Vagina (tissue), 2 donors: Measurements from ENCODE around the gene ATP4B. TPM values are rescaled to one million over a fixed set of nuclear protein-coding genes. Genes with fewer than 3 reads are reported as not detected.

Experiments used
- DNase-seq, 2 donors: peaks; one replicate each; pipeline ENCODE4 v3.0.0-alpha.2; 2017; ENCODE audit errors: extremely low spot score in 2 of 2
- H3K27ac ChIP-seq: fragments of 200-600 bp; sonication (generic); one replicate; pipeline ENCODE4 v1.5.1; 2019
- H3K27me3 ChIP-seq: fragments of 200-600 bp; sonication (generic); one replicate; pipeline ENCODE4 v1.5.1; 2019
- H3K36me3 ChIP-seq, 2 donors: fragments of 200-600 bp; sonication (generic); one replicate each; pipeline ENCODE4 v1.5.1; 2017 to 2019
- H3K4me1 ChIP-seq: fragments of 200-600 bp; sonication (generic); one replicate; pipeline ENCODE4 v1.5.1; 2019
- H3K4me3 ChIP-seq, 2 donors: fragments of 200-600 bp; sonication (generic); 1 replicate in 1 of 2; 2 replicates in 1 of 2; pipeline ENCODE4 v1.5.1; 2016 to 2019
- H3K9me3 ChIP-seq: fragments of 200-600 bp; sonication (generic); one replicate; pipeline ENCODE4 v1.5.1; 2019
- POLR2A ChIP-seq, 2 donors: fragments of 450-650 bp; IDR thresholded peaks; one replicate each; pipeline ENCODE4 v1.6.1; 2017; ENCODE audit warnings: antibody characterized with exemption in 2 of 2, mild to moderate bottlenecking in 2 of 2, moderate library complexity in 2 of 2
- POLR2AphosphoS5 ChIP-seq, 2 donors: sonication (generic); formaldehyde crosslinking; IDR thresholded peaks; one replicate each; pipeline ENCODE4 v1.9.0; 2017; ENCODE audit warnings: antibody characterized with exemption in 2 of 2, mild to moderate bottlenecking in 2 of 2, low read depth in 1 of 2; ENCODE audit not compliant: insufficient read depth in 1 of 2
- intact Hi-C: fragments of 100-400 bp; cut with DNase I; formaldehyde crosslinking; loops from one replicate; pipeline ENCODE4 v1.15.1; 2023
- total RNA-seq: library from RNA; depleted of rRNA; stranded (reverse); fragments of >200 nt; gene quantifications from one replicate; pipeline ENCODE4 v1.2.3, GENCODE V29; 2016
- TF ChIP-seq, protein P1 (sequence below), 3 experiments: fragments of 450-650 bp in 2 of 3; fragments of 200-600 bp in 1 of 3; sonication (generic) in 1 of 3; IDR thresholded peaks; one replicate each; pipeline ENCODE4 v1.5.1; 2017 to 2019; ENCODE audit warnings: antibody characterized with exemption in 3 of 3, mild to moderate bottlenecking in 2 of 3, moderate library complexity in 2 of 3

The ATP4B gene
- total RNA-seq, 1 donor from 2014 or later = not detected

DNA sequence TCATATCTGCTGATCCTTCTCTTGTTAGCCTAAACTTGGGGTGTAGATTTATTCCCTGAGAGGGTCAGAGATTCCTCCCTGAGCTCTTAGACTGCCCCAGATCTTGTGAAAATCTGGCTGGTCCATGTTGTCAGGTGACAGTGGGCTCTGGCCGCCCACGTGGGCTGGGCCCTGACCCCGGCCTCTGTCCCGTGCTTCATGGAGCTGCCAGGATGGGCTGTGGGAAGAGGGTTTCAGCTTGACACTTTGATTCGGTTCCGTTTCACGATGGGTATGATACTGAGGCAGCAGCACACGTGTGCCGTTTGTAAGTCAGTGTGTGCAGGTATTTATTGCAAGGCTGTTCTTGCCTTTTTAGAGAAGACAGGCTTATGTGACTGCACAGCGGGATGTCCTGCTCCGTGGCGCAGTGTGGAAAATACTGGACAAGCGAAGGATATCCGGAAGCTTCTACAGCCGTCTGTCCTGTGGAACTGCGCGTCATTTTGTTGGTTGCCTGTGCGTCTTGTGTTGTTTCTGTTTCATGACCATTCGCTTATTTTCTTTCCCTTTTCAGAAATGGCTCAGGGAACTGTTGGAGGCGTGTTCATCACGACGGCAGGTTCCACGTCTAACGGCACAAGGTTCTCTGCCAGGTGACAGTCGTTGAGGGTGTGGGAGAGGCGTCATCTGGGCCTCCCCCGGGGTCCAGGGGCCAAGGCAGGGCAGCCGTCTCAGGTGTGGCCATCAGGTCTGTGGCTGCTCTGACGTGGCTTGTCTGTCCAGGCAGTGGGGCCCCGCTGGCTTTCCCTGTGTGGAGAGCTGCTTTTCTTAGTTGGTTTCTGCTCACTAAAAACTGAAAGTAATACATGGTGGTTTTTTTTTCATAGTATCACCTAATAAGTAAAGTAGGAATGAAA is 20.5 kb downstream of the ATP4B start:
- H3K27me3 ChIP-seq = no peaks in the 10 kb centered on the region
- peaks cover 0 to 80% of the 10 kb centered on the region in 2 donors for H3K36me3 ChIP-seq
- H3K27ac ChIP-seq = no peak overlapping the region
- TF ChIP-seq, protein P1, sequence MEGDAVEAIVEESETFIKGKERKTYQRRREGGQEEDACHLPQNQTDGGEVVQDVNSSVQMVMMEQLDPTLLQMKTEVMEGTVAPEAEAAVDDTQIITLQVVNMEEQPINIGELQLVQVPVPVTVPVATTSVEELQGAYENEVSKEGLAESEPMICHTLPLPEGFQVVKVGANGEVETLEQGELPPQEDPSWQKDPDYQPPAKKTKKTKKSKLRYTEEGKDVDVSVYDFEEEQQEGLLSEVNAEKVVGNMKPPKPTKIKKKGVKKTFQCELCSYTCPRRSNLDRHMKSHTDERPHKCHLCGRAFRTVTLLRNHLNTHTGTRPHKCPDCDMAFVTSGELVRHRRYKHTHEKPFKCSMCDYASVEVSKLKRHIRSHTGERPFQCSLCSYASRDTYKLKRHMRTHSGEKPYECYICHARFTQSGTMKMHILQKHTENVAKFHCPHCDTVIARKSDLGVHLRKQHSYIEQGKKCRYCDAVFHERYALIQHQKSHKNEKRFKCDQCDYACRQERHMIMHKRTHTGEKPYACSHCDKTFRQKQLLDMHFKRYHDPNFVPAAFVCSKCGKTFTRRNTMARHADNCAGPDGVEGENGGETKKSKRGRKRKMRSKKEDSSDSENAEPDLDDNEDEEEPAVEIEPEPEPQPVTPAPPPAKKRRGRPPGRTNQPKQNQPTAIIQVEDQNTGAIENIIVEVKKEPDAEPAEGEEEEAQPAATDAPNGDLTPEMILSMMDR (IDR thresholded peaks at IDR 0.05) = no peak
- TF ChIP-seq POLR2A (IDR thresholded peaks at IDR 0.05) = no peak
- TF ChIP-seq POLR2AphosphoS5 (IDR thresholded peaks at IDR 0.05; ENCODE audit: insufficient read depth in 1 of 2, low read depth in 1 of 2) = no peak
- no peaks in the 10 kb centered on the region for H3K9me3 ChIP-seq
- no peaks in the 10 kb centered on the region for H3K4me1 ChIP-seq
- no peak overlapping the region for H3K4me3 ChIP-seq
- intact Hi-C loops = no loop called here
- no peak for DNase-seq

DNA sequence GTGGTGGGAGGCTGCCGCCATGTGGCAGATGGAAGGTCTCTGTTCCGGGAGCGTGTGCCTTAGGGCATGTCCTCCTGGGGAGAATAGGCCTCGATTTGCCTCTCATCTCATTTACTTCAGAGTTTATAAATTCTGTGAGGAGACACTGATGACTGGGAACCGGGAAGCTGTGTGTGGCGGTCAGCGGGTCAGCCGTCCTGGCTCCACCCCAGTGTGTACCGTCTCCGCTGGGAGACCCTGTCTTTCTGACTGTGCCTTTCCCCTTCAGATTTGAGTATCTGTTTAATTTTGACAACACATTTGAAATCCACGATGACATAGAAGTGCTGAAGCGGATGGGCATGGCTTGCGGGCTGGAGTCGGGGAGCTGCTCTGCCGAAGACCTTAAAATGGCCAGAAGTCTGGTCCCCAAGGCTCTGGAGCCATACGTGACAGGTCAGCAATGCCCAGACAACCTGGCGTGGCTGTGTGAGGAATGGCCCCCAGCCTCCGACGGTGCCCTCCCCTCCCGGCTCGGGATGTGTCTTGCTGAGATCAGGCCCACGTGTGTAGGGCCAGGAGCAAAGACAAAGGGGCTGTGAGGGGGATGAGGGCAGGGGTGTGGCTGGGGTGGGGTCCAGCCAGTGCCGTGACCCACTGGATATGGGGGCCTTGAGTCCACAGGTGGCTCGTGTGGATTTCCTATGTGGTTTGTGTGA is 21.6 kb downstream of the ATP4B start:
- no peaks in the 10 kb centered on the region for H3K4me1 ChIP-seq
- no peak overlapping the region for H3K4me3 ChIP-seq
- intact Hi-C loops = no loop called here
- peaks cover 0 to 83% of the 10 kb centered on the region in 2 donors for H3K36me3 ChIP-seq
- H3K27ac ChIP-seq = no peak overlapping the region
- TF ChIP-seq POLR2AphosphoS5 (IDR thresholded peaks at IDR 0.05; ENCODE audit: insufficient read depth in 1 of 2, low read depth in 1 of 2) (no peak), POLR2A (IDR thresholded peaks at IDR 0.05) (no peak)
- TF ChIP-seq, protein P1 (IDR thresholded peaks at IDR 0.05) = no peak
- H3K27me3 ChIP-seq = no peaks in the 10 kb centered on the region
- H3K9me3 ChIP-seq = no peaks in the 10 kb centered on the region
- no peak for DNase-seq

DNA sequence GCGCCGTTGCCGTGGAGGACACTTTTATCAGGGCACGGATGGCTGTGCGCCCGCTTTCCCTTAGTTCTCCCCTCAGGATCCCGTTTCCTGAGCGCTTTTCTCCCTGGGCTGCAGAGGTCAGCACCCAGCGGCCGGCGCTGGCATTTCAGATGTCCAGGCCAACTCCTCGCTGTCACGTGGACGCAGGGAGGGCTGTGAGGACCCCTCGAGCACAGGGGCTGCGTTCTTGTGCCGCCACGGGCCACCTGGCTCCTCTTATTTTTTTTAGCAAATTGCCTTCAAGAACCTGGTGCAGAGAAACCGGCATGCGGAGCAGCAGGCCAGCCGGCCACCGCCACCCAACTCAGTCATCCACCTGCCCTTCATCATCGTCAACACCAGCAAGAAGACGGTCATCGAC is 22.3 kb downstream of the ATP4B start:
- Histone ChIP-seq H3K36me3 (peaks cover 0 to 81% of the 10 kb centered on the region in 2 donors), H3K27me3 (no peaks in the 10 kb centered on the region), H3K27ac (no peak overlapping the region), H3K4me3 (no peak overlapping the region), H3K4me1 (no peaks in the 10 kb centered on the region), H3K9me3 (no peaks in the 10 kb centered on the region)
- intact Hi-C loops = no loop called here
- TF ChIP-seq, protein P1 (IDR thresholded peaks at IDR 0.05) = no peak
- TF ChIP-seq POLR2A (IDR thresholded peaks at IDR 0.05) = no peak
- no peak for TF ChIP-seq POLR2AphosphoS5 (IDR thresholded peaks at IDR 0.05; ENCODE audit: insufficient read depth in 1 of 2, low read depth in 1 of 2)
- no peak for DNase-seq

DNA sequence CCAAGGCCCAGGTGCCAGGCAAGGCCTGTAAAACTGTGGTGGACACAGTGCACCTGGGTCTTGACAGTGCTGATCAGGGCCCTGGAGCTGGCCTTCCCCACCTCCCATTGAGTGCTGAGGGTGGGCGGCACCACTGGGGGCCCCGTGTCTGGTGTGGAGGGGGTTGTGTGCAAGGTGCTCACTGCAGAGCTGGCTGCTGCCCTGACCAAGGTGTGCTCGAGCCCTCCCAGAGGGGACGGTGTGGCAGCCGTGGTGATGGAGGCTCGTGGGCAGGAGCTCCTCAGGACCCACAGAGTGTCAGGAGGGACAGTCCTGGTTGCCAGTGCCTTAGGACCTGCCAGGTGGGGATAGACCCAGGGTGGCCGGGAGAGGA is 23.0 kb downstream of the ATP4B start:
- H3K36me3 ChIP-seq = peaks cover 0 to 75% of the 10 kb centered on the region in 2 donors

More for the DNA sequence above, 23.0 kb downstream of the ATP4B start:
- no peak for DNase-seq
- no peaks in the 10 kb centered on the region for H3K4me1 ChIP-seq
- no peak overlapping the region for H3K4me3 ChIP-seq
- no peak overlapping the region for H3K27ac ChIP-seq
- intact Hi-C loops = no loop called here
- no peak for TF ChIP-seq POLR2A (IDR thresholded peaks at IDR 0.05)
- TF ChIP-seq, protein P1 (IDR thresholded peaks at IDR 0.05) = no peak
- no peak for TF ChIP-seq POLR2AphosphoS5 (IDR thresholded peaks at IDR 0.05; ENCODE audit: insufficient read depth in 1 of 2, low read depth in 1 of 2)
- no peaks in the 10 kb centered on the region for H3K27me3 ChIP-seq
- no peaks in the 10 kb centered on the region for H3K9me3 ChIP-seq
